HepG2 (cell line): Measurements from ENCODE around the gene GMEB1. TPM values are rescaled to one million over a fixed set of nuclear protein-coding genes. Genes with fewer than 3 reads are reported as not detected.

Experiments
- BRCA1 ChIP-seq: sonication (generic); formaldehyde crosslinking; IDR thresholded peaks from 2 replicates; pipeline ENCODE4 v1.4.0; 2020; ENCODE audit warnings: missing genetic modification reagents
- FOSL1 ChIP-seq: sonication (generic); formaldehyde crosslinking; IDR thresholded peaks from 2 replicates; pipeline ENCODE4 v1.9.0; 2021; ENCODE audit warnings: missing genetic modification reagents, borderline replicate concordance
- FOXK2 ChIP-seq: fragments of 450-650 bp; IDR thresholded peaks from 2 replicates; pipeline ENCODE4 v1.6.1; 2016
- GPBP1L1 ChIP-seq: sonication (generic); formaldehyde crosslinking; IDR thresholded peaks from 2 replicates; pipeline ENCODE4 v1.5.0; 2020; ENCODE audit warnings: mild to moderate bottlenecking, missing genetic modification reagents
- HBP1 ChIP-seq: IDR thresholded peaks from 2 replicates; pipeline ENCODE4 v1.6.1; 2016; ENCODE audit warnings: low read depth, control low read depth
- HNRNPH1 ChIP-seq: fragments of 200-400 bp; formaldehyde crosslinking; optimal IDR thresholded peaks from 2 replicates; pipeline ENCODE3; 2017; ENCODE audit warnings: mild to moderate bottlenecking, low read depth, low read length
- JUND ChIP-seq: sonication (generic); formaldehyde crosslinking; IDR thresholded peaks from 2 replicates; pipeline ENCODE4 v1.8.0; 2022; ENCODE audit warnings: mild to moderate bottlenecking, missing genetic modification reagents
- NFKB2 ChIP-seq: sonication (generic); formaldehyde crosslinking; IDR thresholded peaks from 2 replicates; pipeline ENCODE4 v1.4.0; 2020; ENCODE audit warnings: missing genetic modification reagents, borderline replicate concordance
- PCBP1 ChIP-seq: fragments of 200-400 bp; formaldehyde crosslinking; IDR thresholded peaks from 2 replicates; pipeline ENCODE4 v1.6.1; 2017; ENCODE audit warnings: mild to moderate bottlenecking, low read depth, low read length, borderline replicate concordance
- TRIM22 ChIP-seq: fragments of 450-650 bp; IDR thresholded peaks from 2 replicates; pipeline ENCODE4 v1.6.1; 2017
- ZFAT ChIP-seq: sonication (generic); formaldehyde crosslinking; conservative IDR thresholded peaks from 2 replicates; pipeline ENCODE4 v1.8.1; 2023; ENCODE audit warnings: missing genetic modification reagents, inconsistent platforms
- ZGPAT ChIP-seq: IDR thresholded peaks from 2 replicates; pipeline ENCODE4 v1.6.1; 2016; ENCODE audit warnings: mild to moderate bottlenecking
- ZKSCAN8 ChIP-seq: IDR thresholded peaks from 2 replicates; pipeline ENCODE4 v1.6.1; 2016; ENCODE audit warnings: borderline replicate concordance, missing genetic modification reagents, missing compliant biosample characterization
- ZMAT3 ChIP-seq: sonication (generic); formaldehyde crosslinking; conservative IDR thresholded peaks from 2 replicates; pipeline ENCODE4 v1.7.0; 2021; ENCODE audit warnings: missing genetic modification reagents
- ZNF20 ChIP-seq: sonication (generic); formaldehyde crosslinking; IDR thresholded peaks from 2 replicates; pipeline ENCODE4 v1.4.0; 2020; ENCODE audit warnings: mild to moderate bottlenecking, moderate library complexity, missing genetic modification reagents
- ZNF589 ChIP-seq: sonication (generic); formaldehyde crosslinking; conservative IDR thresholded peaks from 2 replicates; pipeline ENCODE4 v1.8.0; 2022; ENCODE audit warnings: mild to moderate bottlenecking, moderate library complexity, missing genetic modification reagents
- polyA plus RNA-seq, 8 experiments: library from polyadenylated mRNA; depleted of rRNA in 3 of 8; stranded (reverse) in 7 of 8; unstranded in 1 of 8; fragments of >200 nt; fragmentation: Illumina TruSeq in 4 of 8; extraction: Trizol in 4 of 8; gene quantifications; 2 replicates each; pipeline versions ENCODE4 v1.2.1 to v1.2.3, GENCODE V29; 2011 to 2016; ENCODE audit warnings: low read depth in 4 of 8, missing spikeins in 1 of 8, mixed read lengths in 1 of 8; ENCODE audit not compliant: insufficient read depth in 1 of 8
- total RNA-seq, 5 experiments: library from RNA; depleted of rRNA; stranded (reverse); fragments of >200 nt; fragmentation: Illumina TruSeq; extraction: Trizol; gene quantifications; 2 replicates each; pipeline ENCODE4 v1.2.3, GENCODE V29; 2016; ENCODE audit warnings: low read depth in 1 of 5
- TF ChIP-seq, protein P1 (sequence below), 2 experiments: sonication (generic) in 1 of 2; formaldehyde crosslinking in 1 of 2; IDR thresholded peaks; 2 replicates each; pipeline versions ENCODE4 v1.6.1 to v1.9.0; 2014 to 2022; ENCODE audit warnings: antibody characterized with exemption in 1 of 2, borderline replicate concordance in 1 of 2, inconsistent platforms in 1 of 2, low read depth in 1 of 2, missing genetic modification reagents in 1 of 2

Gene GMEB1
- total and polyA plus RNA-seq, 2 of the 13 experiments (the other 11 are each of a cell fraction or from before 2014, with no cell fraction given), result 3.0 to 6.0 TPM

DNA sequence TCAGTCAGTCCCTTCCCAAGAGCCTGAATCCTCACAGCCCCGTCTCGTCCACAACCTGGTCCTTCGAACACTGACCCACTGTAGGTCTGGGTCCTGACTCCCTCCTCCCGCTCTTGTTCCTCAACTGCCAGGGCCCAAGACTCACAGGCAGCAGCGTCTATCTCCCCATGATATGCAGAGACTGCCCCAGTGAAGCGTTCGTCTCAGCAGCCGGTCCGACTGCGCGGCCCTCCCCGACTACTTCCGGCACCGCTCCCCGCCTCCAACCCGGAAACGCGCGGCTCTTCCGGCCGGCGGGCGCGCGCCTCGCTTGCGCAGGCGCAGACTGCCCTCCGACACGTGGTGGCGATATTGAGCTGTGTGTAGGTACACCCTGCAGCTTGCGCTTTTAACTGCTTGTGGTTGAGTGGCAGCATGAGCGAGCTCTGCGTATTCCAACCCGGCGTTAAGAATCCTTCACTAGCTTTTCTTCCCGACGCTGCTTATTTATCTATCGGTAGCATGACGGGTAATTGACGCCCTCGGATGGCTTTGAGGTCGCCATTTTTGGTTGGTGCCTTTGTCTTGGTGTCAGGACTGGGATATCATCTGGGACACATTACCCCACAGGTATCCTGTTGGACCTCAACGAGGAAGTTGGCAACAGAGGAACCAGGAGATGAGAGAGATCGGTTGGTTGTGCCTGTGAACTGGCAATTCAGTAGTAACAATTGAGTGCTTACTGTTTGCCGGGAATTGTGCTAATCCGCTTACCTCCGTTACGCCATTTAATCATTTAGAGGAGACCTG lies 25.5 kb upstream of the GMEB1 start, which contains the start of gene TAF12 (continued):
- TF ChIP-seq ZMAT3 (CRISPR knock-in tag) (0 out of 2 replicates have a peak, but pooled peaks have one; percentile 49), ZGPAT (CRISPR knock-in tag) (peak; percentile 95), JUND (CRISPR knock-in tag) (peak; percentile 26; the same call in 1 of the 2 replicates), FOSL1 (CRISPR knock-in tag) (no peak), GPBP1L1 (CRISPR knock-in tag) (no peak), ZNF589 (CRISPR knock-in tag) (peak; percentile 90), ZFAT (CRISPR knock-in tag) (no peak), HNRNPH1 (no peak), FOXK2 (peak; percentile 7; the same call in 1 of the 2 replicates), HBP1 (CRISPR knock-in tag) (peak; percentile 76; the same call in 1 of the 2 replicates), TRIM22 (no peak), ZNF20 (no peak), ZKSCAN8 (CRISPR knock-in tag) (0 out of 2 replicates have a peak, but pooled peaks have one; percentile 47), PCBP1 (0 out of 2 replicates have a peak, but pooled peaks have one; percentile 28), NFKB2 (peak; percentile 81; the same call in 1 of the 2 replicates), BRCA1 (no peak; the same call in 1 of the 2 replicates)
- TF ChIP-seq, protein P1, sequence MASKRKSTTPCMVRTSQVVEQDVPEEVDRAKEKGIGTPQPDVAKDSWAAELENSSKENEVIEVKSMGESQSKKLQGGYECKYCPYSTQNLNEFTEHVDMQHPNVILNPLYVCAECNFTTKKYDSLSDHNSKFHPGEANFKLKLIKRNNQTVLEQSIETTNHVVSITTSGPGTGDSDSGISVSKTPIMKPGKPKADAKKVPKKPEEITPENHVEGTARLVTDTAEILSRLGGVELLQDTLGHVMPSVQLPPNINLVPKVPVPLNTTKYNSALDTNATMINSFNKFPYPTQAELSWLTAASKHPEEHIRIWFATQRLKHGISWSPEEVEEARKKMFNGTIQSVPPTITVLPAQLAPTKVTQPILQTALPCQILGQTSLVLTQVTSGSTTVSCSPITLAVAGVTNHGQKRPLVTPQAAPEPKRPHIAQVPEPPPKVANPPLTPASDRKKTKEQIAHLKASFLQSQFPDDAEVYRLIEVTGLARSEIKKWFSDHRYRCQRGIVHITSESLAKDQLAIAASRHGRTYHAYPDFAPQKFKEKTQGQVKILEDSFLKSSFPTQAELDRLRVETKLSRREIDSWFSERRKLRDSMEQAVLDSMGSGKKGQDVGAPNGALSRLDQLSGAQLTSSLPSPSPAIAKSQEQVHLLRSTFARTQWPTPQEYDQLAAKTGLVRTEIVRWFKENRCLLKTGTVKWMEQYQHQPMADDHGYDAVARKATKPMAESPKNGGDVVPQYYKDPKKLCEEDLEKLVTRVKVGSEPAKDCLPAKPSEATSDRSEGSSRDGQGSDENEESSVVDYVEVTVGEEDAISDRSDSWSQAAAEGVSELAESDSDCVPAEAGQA (IDR thresholded peaks at IDR 0.05; ENCODE audit: low read depth), result no peak
- TF ChIP-seq, protein P1 (CRISPR knock-in tag; IDR thresholded peaks at IDR 0.05; ENCODE audit: borderline replicate concordance), result no peak
